Liver (tissue), 9 donors: ENCODE results near the gene SPATA2L. TPM values are rescaled to one million over a fixed set of nuclear protein-coding genes. Genes with fewer than 3 reads are reported as not detected.

ENCODE experiments used
- DNase-seq: peaks from one replicate; pipeline ENCODE4 v3.0.0-alpha.2; 2017; ENCODE audit warnings: low spot score
- H3K27ac ChIP-seq, 2 donors: one replicate each; pipeline ENCODE4 v1.7.0; 2013; ENCODE audit warnings: inconsistent platforms in 2 of 2, low read length in 2 of 2, control low read depth in 1 of 2, low read depth in 1 of 2, mild to moderate bottlenecking in 1 of 2
- H3K27me3 ChIP-seq, 4 donors: one replicate each; pipeline versions ENCODE4 v1.6.1 to v1.7.0; 2013; ENCODE audit warnings: low read length in 3 of 4, inconsistent platforms in 1 of 4, mild to moderate bottlenecking in 1 of 4, moderate library complexity in 1 of 4; ENCODE audit not compliant: control insufficient read depth in 4 of 4, insufficient read depth in 4 of 4
- H3K36me3 ChIP-seq, 4 donors: one replicate each; pipeline versions ENCODE4 v1.6.1 to v1.7.0; 2013; ENCODE audit warnings: low read length in 3 of 4, mild to moderate bottlenecking in 3 of 4, low read depth in 1 of 4, moderate library complexity in 1 of 4; ENCODE audit not compliant: control insufficient read depth in 4 of 4, insufficient read depth in 3 of 4
- H3K4me1 ChIP-seq, 4 donors: one replicate each; pipeline versions ENCODE4 v1.6.1 to v1.7.0; 2013; ENCODE audit warnings: low read length in 3 of 4, mild to moderate bottlenecking in 3 of 4, moderate library complexity in 1 of 4; ENCODE audit not compliant: control insufficient read depth in 4 of 4, insufficient read depth in 4 of 4
- H3K4me3 ChIP-seq, 3 donors: one replicate each; pipeline versions ENCODE4 v1.6.1 to v1.7.0; 2013; ENCODE audit warnings: low read length in 3 of 3, control low read depth in 1 of 3, low read depth in 1 of 3, mild to moderate bottlenecking in 1 of 3
- H3K9ac ChIP-seq, 2 donors: one replicate each; pipeline ENCODE4 v1.7.0; 2013; ENCODE audit warnings: low read length in 2 of 2, mild to moderate bottlenecking in 2 of 2, moderate library complexity in 2 of 2, control low read depth in 1 of 2, low read depth in 1 of 2
- H3K9me3 ChIP-seq, 4 donors: one replicate each; pipeline versions ENCODE4 v1.6.1 to v1.7.0; 2013; ENCODE audit warnings: low read length in 3 of 4; ENCODE audit not compliant: control insufficient read depth in 4 of 4
- FOXA1 ChIP-seq: IDR thresholded peaks from 2 replicates; pipeline ENCODE4 v1.6.1; 2016; ENCODE audit warnings: antibody characterized with exemption
- FOXA2 ChIP-seq: IDR thresholded peaks from 2 replicates; pipeline ENCODE4 v1.6.1; 2016; ENCODE audit warnings: antibody characterized with exemption
- GABPA ChIP-seq, 2 donors: IDR thresholded peaks in 1 of 2; conservative IDR thresholded peaks in 1 of 2; 2 replicates each; pipeline ENCODE4 v1.6.1; 2016; ENCODE audit warnings: antibody characterized with exemption in 2 of 2, mild to moderate bottlenecking in 1 of 2, moderate library complexity in 1 of 2
- HNF4A ChIP-seq, 2 donors: conservative IDR thresholded peaks; 2 replicates each; pipeline ENCODE4 v1.6.1; 2016; ENCODE audit warnings: antibody characterized with exemption in 2 of 2, mild to moderate bottlenecking in 2 of 2
- HNF4G ChIP-seq: IDR thresholded peaks from 2 replicates; pipeline ENCODE4 v1.6.1; 2016; ENCODE audit warnings: antibody characterized with exemption
- NR2F2 ChIP-seq: IDR thresholded peaks from 2 replicates; pipeline ENCODE4 v1.6.1; 2016; ENCODE audit warnings: antibody characterized with exemption
- RAD21 ChIP-seq, 2 donors: IDR thresholded peaks; 2 replicates each; pipeline ENCODE4 v1.6.1; 2016; ENCODE audit warnings: antibody characterized with exemption in 2 of 2, mild to moderate bottlenecking in 2 of 2
- RXRA ChIP-seq, 2 donors: IDR thresholded peaks; 2 replicates each; pipeline ENCODE4 v1.6.1; 2017 to 2018; ENCODE audit warnings: antibody characterized with exemption in 2 of 2, mild to moderate bottlenecking in 1 of 2
- SP1 ChIP-seq: IDR thresholded peaks from 2 replicates; pipeline ENCODE4 v1.6.1; 2018; ENCODE audit warnings: antibody characterized with exemption, mild to moderate bottlenecking
- TAF1 ChIP-seq: conservative IDR thresholded peaks from 2 replicates; pipeline ENCODE4 v1.6.1; 2016; ENCODE audit warnings: antibody characterized with exemption, mild to moderate bottlenecking
- YY1 ChIP-seq: IDR thresholded peaks from 2 replicates; pipeline ENCODE4 v1.6.1; 2016; ENCODE audit warnings: antibody characterized with exemption, mild to moderate bottlenecking
- WGBS: extraction: QIAGEN DNeasy Blood & Tissue Kit; methylation state at CpG from one replicate; pipeline ENCODE4 v1.1.7; 2013; 5-methylcytosine and 5-hydroxymethylcytosine counted together
- polyA plus RNA-seq, 2 donors: library from polyadenylated mRNA; stranded (reverse) in 1 of 2; unstranded in 1 of 2; fragments of 200-250 nt in 1 of 2; fragments of >200 nt in 1 of 2; fragmentation: Nextera tagmentation in 1 of 2; extraction: Ambion mirVana in 1 of 2; gene quantifications; one replicate each; pipeline versions ENCODE4 v1.2.1 to v1.2.3, GENCODE V29; 2013 to 2015
- total RNA-seq, 2 donors: library from RNA; depleted of rRNA; stranded (reverse); fragments of >200 nt; gene quantifications; one replicate each; pipeline ENCODE4 v1.2.3, GENCODE V29; 2014
- TF ChIP-seq, protein P1 (sequence below): IDR thresholded peaks from 2 replicates; pipeline ENCODE4 v1.6.1; 2016; ENCODE audit warnings: antibody characterized with exemption
- TF ChIP-seq, protein P2 (sequence below): IDR thresholded peaks from 2 replicates; pipeline ENCODE4 v1.6.1; 2016; ENCODE audit warnings: antibody characterized with exemption
- TF ChIP-seq, protein P3 (sequence below): IDR thresholded peaks from 2 replicates; pipeline ENCODE4 v1.6.1; 2016; ENCODE audit warnings: antibody characterized with exemption, mild to moderate bottlenecking
- donor health status: healthy.
- donor health status: healthy.
- donor health status: healthy.
- donor health status: healthy.
- donor health status: healthy.

The SPATA2L gene
- total and polyA plus RNA-seq, 4 donors: 4.6 to 11.3 (median 6.9) TPM

DNA sequence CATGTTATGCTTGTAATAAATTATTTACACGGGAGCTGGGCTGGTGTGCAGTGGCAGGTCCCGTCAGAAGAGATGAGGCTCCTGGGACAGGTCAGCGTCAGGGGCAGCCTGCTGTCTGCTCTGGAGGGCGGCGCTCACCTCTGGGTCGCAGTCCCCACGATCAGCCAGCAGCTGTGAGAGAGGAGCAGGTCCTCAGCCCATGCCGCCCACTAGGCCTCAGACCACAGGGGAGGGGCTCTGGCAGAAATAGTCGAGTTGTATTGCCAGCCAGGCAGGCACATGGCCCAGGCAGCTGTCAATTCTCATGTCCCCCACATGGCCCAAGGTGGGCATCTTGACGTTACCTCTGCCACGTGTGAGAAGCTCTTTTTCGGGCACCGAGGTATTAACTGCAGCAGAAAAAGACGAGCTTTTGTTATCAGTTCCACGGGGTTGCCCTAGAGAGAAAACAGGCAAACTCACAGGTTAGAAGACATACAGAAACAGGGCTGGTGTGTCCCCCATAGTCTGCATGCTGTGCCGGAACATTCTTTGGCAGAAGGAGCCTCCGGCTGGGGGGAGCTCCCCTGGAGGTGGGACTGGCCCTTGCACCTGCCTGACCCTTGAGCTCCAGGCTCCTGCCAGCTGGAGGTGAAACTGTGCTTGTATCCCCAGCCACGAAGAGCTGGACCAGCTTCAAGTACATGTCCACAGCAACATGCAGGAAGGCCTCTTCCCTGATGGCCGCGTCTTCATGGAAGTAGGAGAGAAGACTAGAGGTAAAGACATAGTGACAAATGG, 37.2 kb upstream of the SPATA2L start:
- TF ChIP-seq SP1 (no peak), HNF4A (conservative IDR thresholded peaks at IDR 0.05) (no peak)
- Histone ChIP-seq H3K27ac (no peak overlapping the region), H3K9ac (no peak overlapping the region), H3K4me3 (no peak overlapping the region), H3K36me3 (peaks cover 33 to 74% (median 45%) of the 10 kb centered on the region in 4 donors), H3K9me3 (no peaks in the 10 kb centered on the region), H3K27me3 (no peaks in the 10 kb centered on the region), H3K4me1 (peaks cover 0 to 2% (median 0%) of the 10 kb centered on the region in 4 donors)
- DNase-seq: no peak
- WGBS: 74% methylated on average over 20 of the region's 20 CpGs

DNA sequence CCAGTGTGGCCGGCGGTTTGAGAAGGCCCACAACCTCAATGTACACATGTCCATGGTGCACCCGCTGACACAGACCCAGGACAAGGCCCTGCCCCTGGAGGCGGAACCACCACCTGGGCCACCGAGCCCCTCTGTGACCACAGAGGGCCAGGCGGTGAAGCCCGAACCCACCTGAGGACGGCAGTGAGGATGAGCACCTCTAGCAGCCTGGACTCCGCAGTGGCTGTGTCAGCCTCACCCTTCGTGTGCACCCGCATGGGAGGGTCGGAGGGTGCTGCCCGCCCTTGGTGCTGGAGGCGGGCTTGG, 36.5 kb upstream of the SPATA2L start:
- WGBS: 92% methylated on average over 14 of the region's 14 CpGs
- no peak for DNase-seq
- H3K4me1 ChIP-seq: peaks cover 0 to 2% (median 0%) of the 10 kb centered on the region in 4 donors
- no peak overlapping the region for H3K9ac ChIP-seq
- no peaks in the 10 kb centered on the region for H3K9me3 ChIP-seq
- no peak for TF ChIP-seq RAD21 (IDR thresholded peaks at IDR 0.05)
- no peak for TF ChIP-seq HNF4G
- TF ChIP-seq, protein P1, sequence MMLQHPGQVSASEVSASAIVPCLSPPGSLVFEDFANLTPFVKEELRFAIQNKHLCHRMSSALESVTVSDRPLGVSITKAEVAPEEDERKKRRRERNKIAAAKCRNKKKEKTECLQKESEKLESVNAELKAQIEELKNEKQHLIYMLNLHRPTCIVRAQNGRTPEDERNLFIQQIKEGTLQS: no peak
- no peak for TF ChIP-seq FOXA2
- TF ChIP-seq NR2F2: no peak
- no peak for TF ChIP-seq TAF1
- TF ChIP-seq RXRA (IDR thresholded peaks at IDR 0.05): no peak
- TF ChIP-seq HNF4A (conservative IDR thresholded peaks at IDR 0.05): no peak
- TF ChIP-seq SP1: no peak
- no peak for TF ChIP-seq GABPA (IDR thresholded peaks at IDR 0.05 in 1 of 2, conservative IDR thresholded peaks at IDR 0.05 in 1 of 2)
- TF ChIP-seq, protein P2, sequence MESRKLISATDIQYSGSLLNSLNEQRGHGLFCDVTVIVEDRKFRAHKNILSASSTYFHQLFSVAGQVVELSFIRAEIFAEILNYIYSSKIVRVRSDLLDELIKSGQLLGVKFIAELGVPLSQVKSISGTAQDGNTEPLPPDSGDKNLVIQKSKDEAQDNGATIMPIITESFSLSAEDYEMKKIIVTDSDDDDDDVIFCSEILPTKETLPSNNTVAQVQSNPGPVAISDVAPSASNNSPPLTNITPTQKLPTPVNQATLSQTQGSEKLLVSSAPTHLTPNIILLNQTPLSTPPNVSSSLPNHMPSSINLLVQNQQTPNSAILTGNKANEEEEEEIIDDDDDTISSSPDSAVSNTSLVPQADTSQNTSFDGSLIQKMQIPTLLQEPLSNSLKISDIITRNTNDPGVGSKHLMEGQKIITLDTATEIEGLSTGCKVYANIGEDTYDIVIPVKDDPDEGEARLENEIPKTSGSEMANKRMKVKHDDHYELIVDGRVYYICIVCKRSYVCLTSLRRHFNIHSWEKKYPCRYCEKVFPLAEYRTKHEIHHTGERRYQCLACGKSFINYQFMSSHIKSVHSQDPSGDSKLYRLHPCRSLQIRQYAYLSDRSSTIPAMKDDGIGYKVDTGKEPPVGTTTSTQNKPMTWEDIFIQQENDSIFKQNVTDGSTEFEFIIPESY: no peak
- no peak for TF ChIP-seq FOXA1
- TF ChIP-seq, protein P3, sequence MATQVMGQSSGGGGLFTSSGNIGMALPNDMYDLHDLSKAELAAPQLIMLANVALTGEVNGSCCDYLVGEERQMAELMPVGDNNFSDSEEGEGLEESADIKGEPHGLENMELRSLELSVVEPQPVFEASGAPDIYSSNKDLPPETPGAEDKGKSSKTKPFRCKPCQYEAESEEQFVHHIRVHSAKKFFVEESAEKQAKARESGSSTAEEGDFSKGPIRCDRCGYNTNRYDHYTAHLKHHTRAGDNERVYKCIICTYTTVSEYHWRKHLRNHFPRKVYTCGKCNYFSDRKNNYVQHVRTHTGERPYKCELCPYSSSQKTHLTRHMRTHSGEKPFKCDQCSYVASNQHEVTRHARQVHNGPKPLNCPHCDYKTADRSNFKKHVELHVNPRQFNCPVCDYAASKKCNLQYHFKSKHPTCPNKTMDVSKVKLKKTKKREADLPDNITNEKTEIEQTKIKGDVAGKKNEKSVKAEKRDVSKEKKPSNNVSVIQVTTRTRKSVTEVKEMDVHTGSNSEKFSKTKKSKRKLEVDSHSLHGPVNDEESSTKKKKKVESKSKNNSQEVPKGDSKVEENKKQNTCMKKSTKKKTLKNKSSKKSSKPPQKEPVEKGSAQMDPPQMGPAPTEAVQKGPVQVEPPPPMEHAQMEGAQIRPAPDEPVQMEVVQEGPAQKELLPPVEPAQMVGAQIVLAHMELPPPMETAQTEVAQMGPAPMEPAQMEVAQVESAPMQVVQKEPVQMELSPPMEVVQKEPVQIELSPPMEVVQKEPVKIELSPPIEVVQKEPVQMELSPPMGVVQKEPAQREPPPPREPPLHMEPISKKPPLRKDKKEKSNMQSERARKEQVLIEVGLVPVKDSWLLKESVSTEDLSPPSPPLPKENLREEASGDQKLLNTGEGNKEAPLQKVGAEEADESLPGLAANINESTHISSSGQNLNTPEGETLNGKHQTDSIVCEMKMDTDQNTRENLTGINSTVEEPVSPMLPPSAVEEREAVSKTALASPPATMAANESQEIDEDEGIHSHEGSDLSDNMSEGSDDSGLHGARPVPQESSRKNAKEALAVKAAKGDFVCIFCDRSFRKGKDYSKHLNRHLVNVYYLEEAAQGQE: no peak
- TF ChIP-seq YY1: no peak
- H3K36me3 ChIP-seq: peaks cover 36 to 81% (median 50%) of the 10 kb centered on the region in 4 donors
- no peaks in the 10 kb centered on the region for H3K27me3 ChIP-seq
- H3K27ac ChIP-seq: no peak overlapping the region
- no peak overlapping the region for H3K4me3 ChIP-seq
